ENCODE data around the gene FEZF1. TPM values are rescaled to one million over a fixed set of nuclear protein-coding genes. Genes with fewer than 3 reads are reported as not detected.

FEZF1 gene
- total RNA-seq, 4 donors from 2014 or later, result 0.19 TPM; not detected in 3

DNA sequence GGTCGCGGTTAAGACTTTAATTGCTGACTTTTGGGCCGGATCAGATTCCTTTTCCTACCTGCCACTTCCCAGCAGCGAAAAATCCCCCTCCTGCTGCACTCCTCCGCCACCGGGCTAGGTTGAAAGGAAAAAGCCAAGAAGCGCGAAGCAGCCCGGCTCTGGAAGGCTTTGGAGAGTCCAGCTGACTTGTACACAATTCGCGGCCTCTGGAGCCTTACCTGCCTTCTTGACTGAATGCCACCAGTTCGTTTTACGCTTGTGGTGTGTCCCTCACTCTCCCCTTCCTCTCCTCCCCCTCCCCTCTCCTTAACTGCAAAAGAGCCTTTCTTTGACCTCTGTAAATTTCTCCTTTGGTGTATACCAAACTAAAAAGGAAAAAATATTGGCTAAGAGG lies 2.7 kb upstream of the FEZF1 start:
- TF ChIP-seq, protein P1, sequence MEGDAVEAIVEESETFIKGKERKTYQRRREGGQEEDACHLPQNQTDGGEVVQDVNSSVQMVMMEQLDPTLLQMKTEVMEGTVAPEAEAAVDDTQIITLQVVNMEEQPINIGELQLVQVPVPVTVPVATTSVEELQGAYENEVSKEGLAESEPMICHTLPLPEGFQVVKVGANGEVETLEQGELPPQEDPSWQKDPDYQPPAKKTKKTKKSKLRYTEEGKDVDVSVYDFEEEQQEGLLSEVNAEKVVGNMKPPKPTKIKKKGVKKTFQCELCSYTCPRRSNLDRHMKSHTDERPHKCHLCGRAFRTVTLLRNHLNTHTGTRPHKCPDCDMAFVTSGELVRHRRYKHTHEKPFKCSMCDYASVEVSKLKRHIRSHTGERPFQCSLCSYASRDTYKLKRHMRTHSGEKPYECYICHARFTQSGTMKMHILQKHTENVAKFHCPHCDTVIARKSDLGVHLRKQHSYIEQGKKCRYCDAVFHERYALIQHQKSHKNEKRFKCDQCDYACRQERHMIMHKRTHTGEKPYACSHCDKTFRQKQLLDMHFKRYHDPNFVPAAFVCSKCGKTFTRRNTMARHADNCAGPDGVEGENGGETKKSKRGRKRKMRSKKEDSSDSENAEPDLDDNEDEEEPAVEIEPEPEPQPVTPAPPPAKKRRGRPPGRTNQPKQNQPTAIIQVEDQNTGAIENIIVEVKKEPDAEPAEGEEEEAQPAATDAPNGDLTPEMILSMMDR (IDR thresholded peaks at IDR 0.05), result no peak
- DNase-seq (ENCODE audit: low spot score), result no peak
- no peak for ATAC-seq (ENCODE audit: low FRiP score)

DNA sequence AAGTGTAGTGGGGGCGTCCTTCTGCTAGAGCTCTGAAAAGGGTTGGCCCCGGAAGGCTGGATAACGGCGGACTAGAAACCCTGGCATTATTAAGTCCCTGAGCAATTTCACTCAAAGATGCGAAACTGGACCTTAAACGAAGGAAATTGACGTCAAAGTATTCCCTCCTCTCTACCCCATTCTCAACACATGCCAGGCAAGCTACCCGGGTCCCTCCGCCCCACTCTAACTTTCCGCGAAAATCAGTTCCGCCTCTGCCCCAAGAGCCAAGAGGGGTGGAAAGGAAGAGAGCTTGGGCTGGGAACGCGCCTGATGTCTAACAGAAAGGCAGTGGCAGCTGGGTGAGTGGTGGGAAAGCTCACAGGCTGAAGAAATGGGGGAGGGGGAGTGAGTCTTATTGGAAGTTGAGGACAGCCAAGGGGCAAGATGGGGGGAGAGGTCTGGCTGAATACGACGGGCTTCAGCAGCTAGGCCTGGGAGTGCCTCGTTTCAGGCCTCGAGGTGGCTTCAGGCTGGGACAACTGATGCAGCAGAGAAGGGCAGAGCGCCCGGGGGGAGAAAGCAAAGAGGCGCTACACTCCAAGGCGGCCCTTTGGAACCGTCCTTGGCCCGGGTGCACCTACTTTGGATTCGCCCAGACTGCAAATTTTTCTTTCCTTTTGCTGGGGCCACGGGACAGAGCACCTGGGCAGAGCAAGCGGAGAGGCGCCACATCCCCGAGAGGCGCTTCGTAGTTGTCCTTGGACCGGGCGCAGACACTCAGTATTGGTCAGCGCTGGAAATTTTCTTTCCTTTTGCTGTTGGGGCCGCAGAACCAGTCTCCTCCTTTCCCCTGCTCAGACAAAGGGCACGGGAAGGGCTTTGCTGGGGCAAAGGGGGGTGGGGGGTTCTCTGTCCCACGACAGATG lies 2.0 kb upstream of the FEZF1 start:
- ATAC-seq (ENCODE audit: low FRiP score), result no peak
- TF ChIP-seq, protein P1 (IDR thresholded peaks at IDR 0.05), result no peak
- no peak for DNase-seq (ENCODE audit: low spot score)

DNA sequence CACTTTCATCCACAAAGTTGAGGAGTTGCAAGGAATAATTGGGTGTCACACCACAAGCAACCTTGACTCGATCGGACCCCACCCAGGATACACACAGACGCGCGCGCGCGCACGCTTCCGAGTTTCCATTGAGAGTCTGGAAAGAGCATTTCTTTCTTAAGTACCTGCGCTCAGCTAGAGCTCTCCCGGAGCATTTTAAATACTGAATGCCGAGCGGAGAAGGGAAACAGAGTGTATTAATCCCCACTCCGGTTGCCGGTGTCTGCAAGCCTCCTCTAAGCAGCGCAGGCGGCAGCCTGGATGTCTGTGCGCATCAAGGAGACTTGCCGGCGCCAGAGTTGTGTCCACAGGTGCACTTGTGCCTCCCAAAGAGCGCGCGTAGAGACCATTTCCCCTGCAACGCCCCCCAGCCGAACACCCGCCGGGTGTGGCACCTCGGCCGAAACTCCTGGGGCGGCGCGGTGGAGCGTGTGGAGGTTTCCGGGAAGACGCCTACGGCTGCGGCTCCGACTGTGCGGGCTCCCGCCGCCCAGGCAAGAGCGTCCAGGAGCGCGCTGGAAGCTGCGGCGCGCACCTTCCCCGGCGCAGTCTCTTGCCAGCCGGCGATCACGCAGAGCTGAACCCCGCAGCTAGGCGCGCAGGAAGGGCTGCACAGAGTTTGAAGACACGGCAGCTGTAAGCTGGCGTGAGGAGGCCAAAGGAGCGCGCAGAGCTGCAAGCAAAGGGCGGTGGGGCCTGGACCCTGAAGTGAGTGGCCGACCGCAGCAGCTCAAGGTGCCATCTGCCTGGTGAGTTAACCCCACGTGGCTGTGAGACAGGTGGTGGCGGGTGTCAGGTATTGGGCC lies 1.1 kb upstream of the FEZF1 start:
- TF ChIP-seq, protein P1 (IDR thresholded peaks at IDR 0.05), result no peak
- ATAC-seq (ENCODE audit: low FRiP score) (no peak), DNase-seq (ENCODE audit: low spot score) (no peak)

DNA sequence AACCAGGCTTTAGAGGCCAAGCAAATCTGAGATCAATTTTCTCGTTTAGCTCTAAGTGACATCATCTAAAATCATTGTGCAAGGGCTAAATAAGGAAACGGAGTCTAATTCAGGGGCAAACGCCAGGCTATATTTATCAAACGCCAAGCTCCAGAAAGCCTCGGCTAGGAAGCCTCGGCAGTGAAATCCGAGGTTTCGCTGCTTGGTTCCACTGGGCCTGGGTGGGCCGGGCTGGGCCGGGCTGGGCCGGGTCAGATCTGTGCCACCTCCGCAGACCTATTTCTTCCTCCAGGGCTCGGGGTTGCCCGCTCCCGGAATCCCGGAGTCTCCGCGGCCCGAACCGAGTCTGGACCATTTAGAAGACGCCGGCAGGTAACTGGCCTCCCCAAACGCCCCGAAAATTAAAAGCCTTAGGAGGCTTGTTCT lies 459 bp upstream of the FEZF1 start:
- DNase-seq (ENCODE audit: low spot score), result no peak
- no peak for ATAC-seq (ENCODE audit: low FRiP score)

DNA sequence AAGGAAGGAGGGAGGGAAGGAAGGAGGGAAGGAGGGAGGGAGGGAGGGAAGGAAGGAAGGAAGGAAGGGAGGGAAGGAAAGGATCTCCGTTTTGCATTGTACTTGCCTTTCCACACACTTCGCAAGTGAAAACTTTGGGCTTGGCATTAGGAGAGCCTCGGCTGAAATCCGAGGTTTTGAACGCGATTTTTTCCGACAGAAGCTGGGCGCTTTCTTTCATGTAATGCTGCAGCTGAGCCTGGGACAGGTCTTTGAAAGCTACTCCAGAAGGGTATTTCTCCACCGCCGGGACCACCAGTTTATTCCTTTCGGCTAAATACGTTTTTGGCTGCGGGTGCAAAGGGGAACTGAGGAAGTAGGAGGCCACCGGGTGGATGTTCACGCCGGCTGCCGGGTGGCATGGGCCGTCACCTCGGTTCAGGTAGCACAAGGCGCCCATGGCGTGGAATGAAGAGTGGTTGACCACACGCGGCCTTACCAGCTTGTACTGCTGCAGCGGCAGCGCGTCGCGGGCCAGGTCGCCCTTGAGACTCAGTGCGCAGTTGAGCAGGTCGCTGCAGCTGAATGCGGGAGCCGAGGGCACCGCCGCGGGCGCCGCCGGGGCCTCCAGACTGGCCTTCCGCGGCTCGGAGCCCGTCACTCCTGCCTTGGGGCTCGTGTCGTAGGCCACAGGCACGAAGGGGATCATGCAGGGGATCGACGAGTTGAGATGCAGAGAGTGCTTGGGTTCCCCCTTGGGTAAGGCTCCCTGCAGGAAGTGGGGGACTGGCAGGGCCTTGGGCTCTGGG lies 825 bp downstream of the FEZF1 start:
- ATAC-seq (ENCODE audit: low FRiP score) (no peak), DNase-seq (ENCODE audit: low spot score) (no peak)
- TF ChIP-seq, protein P1 (IDR thresholded peaks at IDR 0.05), result no peak

More for the DNA sequence above, 459 bp upstream of the FEZF1 start:
- TF ChIP-seq, protein P1 (IDR thresholded peaks at IDR 0.05), result no peak

DNA sequence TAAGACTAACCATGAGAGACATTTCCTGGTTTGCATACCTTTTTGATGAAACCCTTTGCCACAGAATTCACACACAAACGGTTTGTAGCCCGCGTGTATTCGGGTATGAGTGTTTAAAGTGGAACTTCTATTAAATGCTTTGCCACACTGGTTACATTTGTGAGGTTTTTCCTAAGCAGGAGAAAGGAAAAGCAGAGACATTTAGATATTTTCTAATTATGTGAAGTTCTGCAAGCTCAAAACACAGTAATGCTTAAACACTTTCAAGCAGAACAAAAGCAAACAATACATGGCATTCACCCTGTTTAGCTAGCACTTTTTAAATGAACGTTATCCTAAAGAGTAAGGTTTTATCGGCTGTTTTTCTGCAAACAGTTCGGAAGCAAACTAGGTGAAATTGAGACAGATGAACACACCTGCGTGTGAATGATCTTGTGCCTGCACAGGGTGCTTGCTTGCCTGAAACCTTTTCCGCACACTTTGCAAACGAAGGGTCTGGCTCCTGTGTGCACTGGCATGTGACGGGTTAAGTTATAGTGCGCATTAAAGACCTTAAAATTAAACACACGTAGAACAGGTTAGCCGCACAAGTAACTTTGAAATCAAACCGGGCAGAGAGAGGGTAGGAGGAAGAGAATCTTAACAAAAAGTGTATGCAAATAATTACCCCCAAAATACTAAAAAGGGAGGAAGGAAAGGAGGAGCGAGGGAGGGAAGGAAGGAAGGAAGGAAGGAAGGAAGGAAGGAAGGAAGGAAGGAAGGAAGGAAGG lies 1.6 kb downstream of the FEZF1 start:
- DNase-seq (ENCODE audit: low spot score), result no peak
- TF ChIP-seq, protein P1 (IDR thresholded peaks at IDR 0.05), result no peak
- ATAC-seq (ENCODE audit: low FRiP score), result no peak
